H9 (cell line): Measurements from ENCODE around the gene CR1. TPM values are rescaled to one million over a fixed set of nuclear protein-coding genes. Genes with fewer than 3 reads are reported as not detected.

ENCODE experiments used
- DNase-seq: peaks from one replicate; pipeline ENCODE4 v3.0.0-alpha.2; 2017
- H2AFZ ChIP-seq: one replicate; pipeline ENCODE4 v1.6.1; 2013; ENCODE audit warnings: mild to moderate bottlenecking, low read length, control low read depth, moderate library complexity
- H2AK5ac ChIP-seq: 2 replicates; pipeline ENCODE4 v1.6.1; 2013; ENCODE audit warnings: low read length, control low read depth, mixed read lengths; ENCODE audit not compliant: insufficient read length
- H2BK120ac ChIP-seq: one replicate; pipeline ENCODE4 v1.6.1; 2013; ENCODE audit warnings: low read depth, mild to moderate bottlenecking, low read length, control low read depth, inconsistent platforms; ENCODE audit not compliant: poor library complexity, severe bottlenecking
- H2BK12ac ChIP-seq: 2 replicates; pipeline ENCODE4 v1.6.1; 2013; ENCODE audit warnings: low read length, control low read depth, mixed read lengths, low read depth; ENCODE audit not compliant: insufficient read length
- H2BK15ac ChIP-seq: 2 replicates; pipeline ENCODE4 v1.6.1; 2013; ENCODE audit warnings: low read depth, low read length, control low read depth
- H2BK20ac ChIP-seq: one replicate; pipeline ENCODE4 v1.6.1; 2013; ENCODE audit warnings: low read depth, mild to moderate bottlenecking, low read length, control low read depth, inconsistent platforms; ENCODE audit not compliant: poor library complexity, severe bottlenecking
- H2BK5ac ChIP-seq: 2 replicates; pipeline ENCODE4 v1.6.1; 2013; ENCODE audit warnings: low read length, control low read depth, mixed read lengths; ENCODE audit not compliant: insufficient read length
- H3K14ac ChIP-seq: 2 replicates; pipeline ENCODE4 v1.6.1; 2013; ENCODE audit warnings: low read length, control low read depth; ENCODE audit not compliant: insufficient read depth
- H3K18ac ChIP-seq: 2 replicates; pipeline ENCODE4 v1.6.1; 2013; ENCODE audit warnings: low read depth, mild to moderate bottlenecking, mixed read lengths, low read length, control low read depth; ENCODE audit not compliant: insufficient read length
- H3K23ac ChIP-seq: 2 replicates; pipeline ENCODE4 v1.6.1; 2013; ENCODE audit warnings: low read length, control low read depth, mixed read lengths, low read depth; ENCODE audit not compliant: insufficient read length
- H3K23me2 ChIP-seq: 2 replicates; pipeline ENCODE4 v1.6.1; 2013; ENCODE audit warnings: low read depth, mild to moderate bottlenecking, mixed read lengths, low read length, control low read depth; ENCODE audit not compliant: insufficient read length, poor library complexity, severe bottlenecking
- H3K27ac ChIP-seq: 2 replicates; pipeline ENCODE4 v1.5.1; 2013; ENCODE audit warnings: low read length, control low read depth, mixed read lengths, low read depth; ENCODE audit not compliant: insufficient read length
- H3K27me3 ChIP-seq: 2 replicates; pipeline ENCODE4 v1.6.1; 2013; ENCODE audit warnings: low read length, control low read depth, inconsistent platforms; ENCODE audit not compliant: insufficient read depth
- H3K4ac ChIP-seq: 2 replicates; pipeline ENCODE4 v1.6.1; 2013; ENCODE audit warnings: low read depth, mild to moderate bottlenecking, control low read depth, inconsistent platforms, low read length, moderate library complexity
- H3K4me1 ChIP-seq: 2 replicates; pipeline ENCODE4 v1.6.1; 2013; ENCODE audit warnings: low read length, control low read depth, inconsistent platforms; ENCODE audit not compliant: insufficient read depth
- H3K4me2 ChIP-seq: 2 replicates; pipeline ENCODE4 v1.6.1; 2013; ENCODE audit warnings: low read length, control low read depth, mixed read lengths; ENCODE audit not compliant: insufficient read length, insufficient read depth
- H3K56ac ChIP-seq: 2 replicates; pipeline ENCODE4 v1.6.1; 2013; ENCODE audit warnings: low read depth, mild to moderate bottlenecking, mixed read lengths, low read length, control low read depth; ENCODE audit not compliant: insufficient read length
- H3K79me1 ChIP-seq: 2 replicates; pipeline ENCODE4 v1.6.1; 2013; ENCODE audit warnings: low read depth, mild to moderate bottlenecking, moderate library complexity, low read length, control low read depth, inconsistent platforms; ENCODE audit not compliant: insufficient read depth, poor library complexity, severe bottlenecking
- H3K79me2 ChIP-seq: 2 replicates; pipeline ENCODE4 v1.6.1; 2013; ENCODE audit warnings: low read length, control low read depth, inconsistent platforms; ENCODE audit not compliant: insufficient read depth
- H3K9ac ChIP-seq: 2 replicates; pipeline ENCODE4 v1.6.1; 2013; ENCODE audit warnings: low read length, control low read depth, mixed read lengths; ENCODE audit not compliant: insufficient read length; ENCODE audit errors: extremely low read depth
- H3K9me3 ChIP-seq: one replicate; pipeline ENCODE4 v1.6.1; 2013; ENCODE audit warnings: low read depth, low read length, inconsistent platforms; ENCODE audit not compliant: control insufficient read depth
- H3T11ph ChIP-seq: one replicate; pipeline ENCODE4 v1.6.1; 2013; ENCODE audit warnings: mild to moderate bottlenecking, low read length, control low read depth, inconsistent platforms
- H4K20me1 ChIP-seq: one replicate; pipeline ENCODE4 v1.6.1; 2013; ENCODE audit not compliant: control insufficient read depth, insufficient read length, insufficient read depth
- H4K5ac ChIP-seq: 2 replicates; pipeline ENCODE4 v1.6.1; 2013; ENCODE audit warnings: low read depth, mild to moderate bottlenecking, mixed read lengths, low read length, control low read depth; ENCODE audit not compliant: insufficient read length
- H4K8ac ChIP-seq: replicated peaks from 2 replicates; pipeline ENCODE4 v1.6.1; 2013; ENCODE audit warnings: low read length, control low read depth, mixed read lengths, low read depth; ENCODE audit not compliant: insufficient read length
- H4K91ac ChIP-seq: 2 replicates; pipeline ENCODE4 v1.6.1; 2013; ENCODE audit warnings: low read depth, mild to moderate bottlenecking, moderate library complexity, mixed read lengths, low read length, control low read depth; ENCODE audit not compliant: insufficient read length
- H3K27ac Mint-ChIP-seq, 3 experiments: 2 replicates in 2 of 3; 3 replicates in 1 of 3; pipeline ENCODE4 v1.8.0; 2020 to 2021; ENCODE audit warnings: mixed read lengths in 3 of 3, mild to moderate bottlenecking in 1 of 3, moderate library complexity in 1 of 3
- H3K27me3 Mint-ChIP-seq: 2 replicates; pipeline ENCODE4 v1.8.0; 2021; ENCODE audit warnings: low read depth, mild to moderate bottlenecking, moderate library complexity, mixed read lengths
- H3K36me3 Mint-ChIP-seq, 3 experiments: 2 replicates in 2 of 3; 3 replicates in 1 of 3; pipeline ENCODE4 v1.8.0; 2020 to 2021; ENCODE audit warnings: low read depth in 3 of 3, mixed read lengths in 3 of 3; ENCODE audit not compliant: insufficient read depth in 1 of 3
- H3K4me1 Mint-ChIP-seq, 2 experiments: 2 replicates each; pipeline ENCODE4 v1.8.0; 2020; ENCODE audit warnings: mixed read lengths in 2 of 2
- H3K4me3 Mint-ChIP-seq, 2 experiments: 2 replicates in 1 of 2; 3 replicates in 1 of 2; pipeline ENCODE4 v1.8.0; 2020 to 2021; ENCODE audit warnings: mild to moderate bottlenecking in 2 of 2, mixed read lengths in 2 of 2, moderate library complexity in 1 of 2
- H3K9me3 Mint-ChIP-seq, 2 experiments: 2 replicates in 1 of 2; 3 replicates in 1 of 2; pipeline ENCODE4 v1.8.0; 2020; ENCODE audit warnings: mild to moderate bottlenecking in 2 of 2, mixed read lengths in 2 of 2, moderate library complexity in 1 of 2
- CTCF ChIP-seq: fragments of 200-600 bp; sonication (generic); conservative IDR thresholded peaks from 3 replicates; pipeline ENCODE4 v1.8.0; 2021; ENCODE audit warnings: antibody characterized with exemption, mild to moderate bottlenecking
- WGBS: extraction: QIAGEN DNeasy Blood & Tissue Kit; methylation state at CpG from one replicate; pipeline ENCODE4 v1.1.7; 2013; ENCODE audit warnings: missing lambda C conversion rate, low lambda C conversion rate, mixed read lengths; ENCODE audit not compliant: insufficient read length; ENCODE audit errors: extremely low coverage; 5-methylcytosine and 5-hydroxymethylcytosine counted together
- total RNA-seq: library from RNA; stranded (reverse); gene quantifications from 2 replicates; pipeline ENCODE4 v1.2.1, GENCODE V29; 2021

CR1 gene
- total RNA-seq, 1 experiment from 2014 or later: 0.04 TPM

GRCh38 chr1:207453710-207454045 is 42.3 kb upstream of the CR1 start:
- Mint-ChIP-seq H3K4me1 (peaks cover 0 to 3% of the 10 kb centered on the region in 2 experiments; a peak in 2 of 4 replicates), H3K36me3 (no peaks in the 10 kb centered on the region), H3K27ac (no peak overlapping the region), H3K27me3 (peaks cover 45% of the 10 kb centered on the region), H3K9me3 (no peaks in the 10 kb centered on the region), H3K4me3 (peak overlapping the region; percentile 62 to 78)
- H2BK20ac ChIP-seq: no peak overlapping the region
- WGBS: no CpG with 5 or more reads among the region's 1 CpG
- H4K20me1 ChIP-seq: no peaks in the 10 kb centered on the region
- H3K4me2 ChIP-seq: peak overlapping the region; percentile 77
- H3K9me3 ChIP-seq: no peaks in the 10 kb centered on the region
- H4K5ac ChIP-seq: no peak overlapping the region
- H2AFZ ChIP-seq: no peak overlapping the region
- H3K23ac ChIP-seq: no peak overlapping the region
- no peak overlapping the region for H3K9ac ChIP-seq
- peaks cover 4% of the 10 kb centered on the region; the same call in 1 of the 2 replicates for H3K27me3 ChIP-seq
- H3K18ac ChIP-seq: no peak overlapping the region
- H2BK15ac ChIP-seq: no peak overlapping the region
- H3K79me1 ChIP-seq: no peaks in the 10 kb centered on the region
- H3K4ac ChIP-seq: no peak overlapping the region
- H3K23me2 ChIP-seq: peaks cover 7% of the 10 kb centered on the region
- H2AK5ac ChIP-seq: no peak overlapping the region
- H3K14ac ChIP-seq: no peak overlapping the region
- no peak overlapping the region for H4K8ac ChIP-seq
- no peak for TF ChIP-seq CTCF
- no peak overlapping the region for H2BK12ac ChIP-seq
- no peak overlapping the region for H2BK120ac ChIP-seq
- H3K56ac ChIP-seq: no peak overlapping the region
- H3K27ac ChIP-seq: no peak overlapping the region
- H2BK5ac ChIP-seq: no peak overlapping the region
- H3T11ph ChIP-seq: no peak overlapping the region
- H3K79me2 ChIP-seq: no peaks in the 10 kb centered on the region
- 0 out of 2 replicates have a peak, but pooled peaks cover 2% of the 10 kb centered on the region for H3K4me1 ChIP-seq
- DNase-seq: no peak
- no peak overlapping the region for H4K91ac ChIP-seq
